IMR-90 (cell line): ENCODE results near the gene FAM83G. TPM values are rescaled to one million over a fixed set of nuclear protein-coding genes. Genes with fewer than 3 reads are reported as not detected.

Source experiments
- ATAC-seq: fragments of 200-7000 bp; cut with Tn5 transposase; 2 replicates; pipeline ENCODE4 v1.9.1; 2020; ENCODE audit warnings: low read depth, mild to moderate bottlenecking, moderate library complexity
- BruUV-seq: library from RNA; stranded (reverse); fragments of 400-500 nt; replicated peaks from 2 replicates; lab custom pipeline; 2021; lab: Mats Ljungman, UMichigan
- CTCF ChIA-PET: fragments of 300-600 bp; formaldehyde crosslinking; extraction: SDS; loops from one replicate; lab custom pipeline; 2021; ENCODE audit warnings: antibody characterized with exemption; lab: Yijun Ruan, JAX
- POLR2A ChIA-PET: fragments of 300-600 bp; sonication (Branson Sonifier 250); formaldehyde crosslinking; loops from one replicate; lab custom pipeline; 2022; ENCODE audit warnings: antibody characterized with exemption; ENCODE audit not compliant: unreplicated experiment; lab: Charles Lee
- DNase-seq: peaks from one replicate; pipeline ENCODE4 v3.0.0; 2013
- H2AFZ ChIP-seq: replicated peaks from 2 replicates; pipeline ENCODE3; 2013; ENCODE audit warnings: low read length, mild to moderate bottlenecking; ENCODE audit not compliant: poor library complexity
- H2AK5ac ChIP-seq: 2 replicates; pipeline ENCODE4 v1.6.1; 2013; ENCODE audit warnings: low read depth, low read length, inconsistent platforms
- H2AK9ac ChIP-seq: replicated peaks from 2 replicates; pipeline ENCODE3; 2013; ENCODE audit warnings: mild to moderate bottlenecking, low read depth, low read length, moderate library complexity; ENCODE audit not compliant: poor library complexity
- H2BK120ac ChIP-seq: 2 replicates; pipeline ENCODE4 v1.6.1; 2013; ENCODE audit warnings: low read depth, low read length, inconsistent platforms
- H2BK15ac ChIP-seq: 3 replicates; pipeline ENCODE4 v1.6.1; 2013; ENCODE audit warnings: low read depth, low read length, inconsistent platforms
- H2BK20ac ChIP-seq: 2 replicates; pipeline ENCODE4 v1.6.1; 2013; ENCODE audit warnings: low read depth, mild to moderate bottlenecking, inconsistent platforms, low read length, moderate library complexity
- H2BK5ac ChIP-seq: 2 replicates; pipeline ENCODE4 v1.6.1; 2013; ENCODE audit warnings: mild to moderate bottlenecking, low read depth, low read length, inconsistent platforms; ENCODE audit not compliant: poor library complexity, severe bottlenecking
- H3K14ac ChIP-seq: replicated peaks from 2 replicates; pipeline ENCODE4 v1.6.1; 2013; ENCODE audit warnings: low read depth, low read length, inconsistent platforms
- H3K18ac ChIP-seq: 2 replicates; pipeline ENCODE4 v1.6.1; 2013; ENCODE audit warnings: low read depth, low read length, control low read depth
- H3K23ac ChIP-seq: 2 replicates; pipeline ENCODE4 v1.6.1; 2013; ENCODE audit warnings: low read depth, low read length, inconsistent platforms
- H3K27ac ChIP-seq: 2 replicates; pipeline ENCODE4 v1.5.1; 2013; ENCODE audit warnings: mild to moderate bottlenecking, control low read depth, low read length; ENCODE audit not compliant: insufficient read depth
- H3K27me3 ChIP-seq: 2 replicates; pipeline ENCODE4 v1.6.1; 2013; ENCODE audit warnings: low read length; ENCODE audit not compliant: control insufficient read depth, insufficient read depth
- H3K36me3 ChIP-seq: 2 replicates; pipeline ENCODE4 v1.6.1; 2013; ENCODE audit warnings: low read length, mixed read lengths; ENCODE audit not compliant: control insufficient read depth, insufficient read depth
- H3K4ac ChIP-seq: 2 replicates; pipeline ENCODE4 v1.6.1; 2013; ENCODE audit warnings: low read depth, low read length, inconsistent platforms
- H3K4me1 ChIP-seq: 2 replicates; pipeline ENCODE4 v1.6.1; 2013; ENCODE audit warnings: low read length, mixed read lengths; ENCODE audit not compliant: control insufficient read depth, insufficient read depth
- H3K4me2 ChIP-seq: 2 replicates; pipeline ENCODE4 v1.6.1; 2013; ENCODE audit warnings: low read depth, mild to moderate bottlenecking, control low read depth, low read length, moderate library complexity
- H3K4me3 ChIP-seq: 2 replicates; pipeline ENCODE4 v1.5.1; 2013; ENCODE audit warnings: low read depth, mild to moderate bottlenecking, control low read depth, low read length, moderate library complexity; ENCODE audit not compliant: insufficient read depth
- H3K56ac ChIP-seq: 2 replicates; pipeline ENCODE4 v1.6.1; 2013; ENCODE audit warnings: low read length, inconsistent platforms; ENCODE audit not compliant: insufficient read depth; ENCODE audit errors: extremely low read depth
- H3K79me1 ChIP-seq, 2 experiments: 2 replicates each; pipeline ENCODE4 v1.6.1; 2013; ENCODE audit warnings: low read length in 2 of 2, inconsistent platforms in 1 of 2, low read depth in 1 of 2
- H3K9ac ChIP-seq: 2 replicates; pipeline ENCODE4 v1.6.1; 2013; ENCODE audit warnings: low read depth, low read length, control low read depth
- H3K9me1 ChIP-seq: 2 replicates; pipeline ENCODE4 v1.6.1; 2013; ENCODE audit warnings: low read length, inconsistent platforms; ENCODE audit not compliant: insufficient read depth
- H3K9me3 ChIP-seq: 2 replicates; pipeline ENCODE4 v1.6.1; 2013; ENCODE audit warnings: low read length; ENCODE audit not compliant: control insufficient read depth, insufficient read depth
- H4K20me1 ChIP-seq: 2 replicates; pipeline ENCODE4 v1.6.1; 2013; ENCODE audit warnings: low read length, inconsistent platforms; ENCODE audit not compliant: insufficient read depth
- H4K5ac ChIP-seq: 2 replicates; pipeline ENCODE4 v1.6.1; 2013; ENCODE audit warnings: mild to moderate bottlenecking, low read depth, low read length, control low read depth
- H4K8ac ChIP-seq, 2 experiments: 2 replicates each; pipeline ENCODE4 v1.6.1; 2013; ENCODE audit warnings: low read depth in 2 of 2, low read length in 2 of 2, control low read depth in 1 of 2, inconsistent platforms in 1 of 2
- H4K91ac ChIP-seq: 2 replicates; pipeline ENCODE4 v1.6.1; 2013; ENCODE audit warnings: low read depth, low read length, inconsistent platforms; ENCODE audit not compliant: insufficient read depth
- BHLHE40 ChIP-seq: fragments of 150-350 bp; IDR thresholded peaks from 2 replicates; pipeline ENCODE4 v1.6.1; 2016; ENCODE audit warnings: mild to moderate bottlenecking, low read depth, low read length
- CEBPB ChIP-seq: IDR thresholded peaks from 2 replicates; pipeline ENCODE4 v1.6.1; 2012; ENCODE audit warnings: low read depth, low read length, improper control_type of control experiment
- CTCF ChIP-seq: conservative IDR thresholded peaks from 2 replicates; pipeline ENCODE4 v1.5.1; 2012; ENCODE audit warnings: mild to moderate bottlenecking, low read depth, low read length, improper control_type of control experiment
- ELK1 ChIP-seq: fragments of 150-350 bp; IDR thresholded peaks from 2 replicates; pipeline ENCODE4 v1.6.1; 2016; ENCODE audit warnings: low read depth, mild to moderate bottlenecking, low read length, moderate library complexity, borderline replicate concordance
- FOS ChIP-seq: fragments of 150-350 bp; IDR thresholded peaks from 2 replicates; pipeline ENCODE4 v1.6.1; 2016; ENCODE audit warnings: low read depth, low read length
- MAFK ChIP-seq: IDR thresholded peaks from 2 replicates; pipeline ENCODE4 v1.6.1; 2012; ENCODE audit warnings: low read depth, low read length, improper control_type of control experiment
- MAZ ChIP-seq: IDR thresholded peaks from 2 replicates; pipeline ENCODE4 v1.6.1; 2012; ENCODE audit warnings: low read depth, mild to moderate bottlenecking, low read length, improper control_type of control experiment, moderate library complexity, borderline replicate concordance
- NFE2L2 ChIP-seq: fragments of 150-350 bp; IDR thresholded peaks from 2 replicates; pipeline ENCODE4 v1.6.1; 2016; ENCODE audit warnings: low read depth, mild to moderate bottlenecking, low read length
- RCOR1 ChIP-seq: IDR thresholded peaks from 2 replicates; pipeline ENCODE4 v1.6.1; 2012; ENCODE audit warnings: mild to moderate bottlenecking, low read length, improper control_type of control experiment; ENCODE audit not compliant: insufficient replicate concordance
- USF2 ChIP-seq: fragments of 150-350 bp; IDR thresholded peaks from 2 replicates; pipeline ENCODE4 v1.6.1; 2017; ENCODE audit warnings: mild to moderate bottlenecking, antibody characterized with exemption, low read length, low read depth
- WGBS, 2 experiments: methylation state at CpG; one replicate each; pipeline versions ENCODE4 v1.1.5 to v1.1.7; 2013; ENCODE audit warnings: missing lambda C conversion rate in 2 of 2; ENCODE audit not compliant: insufficient read length in 1 of 2; ENCODE audit errors: extremely low coverage in 2 of 2; 5-methylcytosine and 5-hydroxymethylcytosine counted together
- dilution Hi-C: fragments of 300-500 bp; cut with HindIII; formaldehyde crosslinking; loops from one replicate; pipeline ENCODE4 v1.14.3; 2018; ENCODE audit warnings: low sequenced_read_pairs; ENCODE audit not compliant: unreplicated experiment
- in situ Hi-C: fragments of 300-500 bp; cut with MboI; formaldehyde crosslinking; loops from 3 replicates; pipeline ENCODE4 v1.14.3; 2019; ENCODE audit warnings: low sequenced_read_pairs, inconsistent platforms, mixed read lengths
- intact Hi-C: fragments of 100-400 bp; cut with micrococcal nuclease; formaldehyde crosslinking; loops from 2 replicates; pipeline ENCODE4 v1.10.0; 2022
- polyA plus RNA-seq, 3 experiments: library from polyadenylated mRNA; depleted of rRNA; stranded (reverse); fragments of >200 nt; gene quantifications; 2 replicates each; pipeline ENCODE4 v1.2.3, GENCODE V29; 2012; ENCODE audit warnings: low replicate concordance in 1 of 3
- total RNA-seq: library from RNA; depleted of rRNA; stranded (reverse); fragments of >200 nt; gene quantifications from 2 replicates; pipeline ENCODE4 v1.2.3, GENCODE V29; 2012

FAM83G gene
- total and polyA plus RNA-seq, 2 of the 4 experiments (the other 2 are of a cell fraction), result 9.5 to 12.6 TPM

DNA sequence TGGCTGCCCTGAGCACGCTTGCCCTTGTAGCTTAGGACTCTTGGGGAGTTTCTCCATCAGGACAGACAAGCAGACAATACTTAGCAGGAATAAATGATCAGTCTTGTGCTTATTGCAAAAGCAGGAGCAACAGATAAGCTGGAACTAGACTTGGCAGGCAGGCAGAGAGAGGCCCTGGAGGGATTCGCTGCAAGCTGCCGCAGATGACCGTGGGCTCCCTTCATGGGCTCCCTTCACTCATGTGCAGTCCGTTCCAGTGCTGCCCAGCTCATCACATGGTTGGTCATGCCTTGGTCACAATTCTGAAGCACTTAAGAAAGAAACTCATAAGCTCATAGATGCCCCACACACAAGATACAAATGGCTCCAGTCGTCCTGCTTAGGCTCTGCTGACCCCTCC lies 55.0 kb downstream of the FAM83G start:
- dilution Hi-C loops (no loop called here), in situ Hi-C loops (no loop called here), intact Hi-C loops (no loop called here)
- H2BK120ac ChIP-seq, result no peak overlapping the region
- H3K9me3 ChIP-seq, result no peaks in the 10 kb centered on the region
- H2AFZ ChIP-seq, result no peak overlapping the region
- no peak overlapping the region for H3K9ac ChIP-seq
- H4K91ac ChIP-seq, result no peak overlapping the region
- H2AK5ac ChIP-seq, result no peak overlapping the region
- no peaks in the 10 kb centered on the region for H4K20me1 ChIP-seq
- H3K4me1 ChIP-seq, result peaks cover 5% of the 10 kb centered on the region; the same call in 1 of the 2 replicates
- no peak overlapping the region for H3K4me3 ChIP-seq
- H3K27me3 ChIP-seq, result peaks cover 49% of the 10 kb centered on the region
- no peak overlapping the region for H3K18ac ChIP-seq
- CTCF ChIA-PET, result no interaction called here
- H2BK20ac ChIP-seq, result no peak overlapping the region
- H3K27ac ChIP-seq, result no peak overlapping the region
- H3K36me3 ChIP-seq, result no peaks in the 10 kb centered on the region
- H3K9me1 ChIP-seq, result no peaks in the 10 kb centered on the region
- no peaks in the 10 kb centered on the region for H3K79me1 ChIP-seq
- WGBS, 2 experiments, result 24% methylated on average over 3 of the region's 6 CpGs; no CpG with 5 or more reads in 1 of the 2 experiments
- peak; percentile 17 for DNase-seq
- no peak overlapping the region for H3K14ac ChIP-seq
- H3K4ac ChIP-seq, result no peak overlapping the region
- H2BK5ac ChIP-seq, result no peak overlapping the region
- no peak overlapping the region for H2BK15ac ChIP-seq
- H3K4me2 ChIP-seq, result no peak overlapping the region
- no peak overlapping the region for H3K23ac ChIP-seq
- H4K8ac ChIP-seq, result no peak overlapping the region
- no TSS peak for BruUV-seq
- no peak for ATAC-seq
- H3K56ac ChIP-seq, result no peak overlapping the region
- TF ChIP-seq FOS (no peak), MAFK (no peak), BHLHE40 (no peak), USF2 (no peak), CTCF (no peak), RCOR1 (no peak), ELK1 (no peak), NFE2L2 (no peak), CEBPB (no peak), MAZ (no peak)
- POLR2A ChIA-PET, result no interaction called here
- no peak overlapping the region for H4K5ac ChIP-seq
- H2AK9ac ChIP-seq, result no peak overlapping the region
